Stimulated activated memory B cell treated with anti-CD40 and anti-IgM and Interleukin-4, amounts not matched to agents 10 μg/mL and 1 μg/mL and 100 μg/mL, for 72 hours (primary cell): ENCODE measurements around the gene MARCKSL1.

Experiments used
- ATAC-seq: fragments of 150-1000 bp; cut with Tn5 transposase; 2 replicates; pipeline ENCODE4 v1.10.0; 2021
- H3K27ac Mint-ChIP-seq: one replicate; pipeline ENCODE4 v1.8.0; 2022; ENCODE audit warnings: mild to moderate bottlenecking, mixed read lengths
- H3K27me3 Mint-ChIP-seq: one replicate; pipeline ENCODE4 v1.8.0; 2022; ENCODE audit warnings: mixed read lengths
- H3K36me3 Mint-ChIP-seq: one replicate; pipeline ENCODE4 v1.8.0; 2022; ENCODE audit warnings: mixed read lengths
- H3K4me1 Mint-ChIP-seq: one replicate; pipeline ENCODE4 v1.8.0; 2022; ENCODE audit warnings: mixed read lengths
- H3K4me3 Mint-ChIP-seq: one replicate; pipeline ENCODE4 v1.8.0; 2022; ENCODE audit warnings: mild to moderate bottlenecking, moderate library complexity, mixed read lengths
- H3K9me3 Mint-ChIP-seq: one replicate; pipeline ENCODE4 v1.8.0; 2022; ENCODE audit warnings: mixed read lengths

The MARCKSL1 gene

GRCh38 chr1:32341971-32342370 lies 5.9 kb upstream of the MARCKSL1 start:
- H3K4me3 Mint-ChIP-seq, result no peak overlapping the region
- ATAC-seq, result no peak
- H3K27me3 Mint-ChIP-seq, result no peaks in the 10 kb centered on the region
- no peaks in the 10 kb centered on the region for H3K36me3 Mint-ChIP-seq
- no peaks in the 10 kb centered on the region for H3K9me3 Mint-ChIP-seq
- peaks cover 51% of the 10 kb centered on the region for H3K4me1 Mint-ChIP-seq
- no peak overlapping the region for H3K27ac Mint-ChIP-seq

- H3K27me3 Mint-ChIP-seq, result no peaks in the 10 kb centered on the region
- peaks cover 56% of the 10 kb centered on the region for H3K4me1 Mint-ChIP-seq
- no peak overlapping the region for H3K4me3 Mint-ChIP-seq
- H3K9me3 Mint-ChIP-seq, result no peaks in the 10 kb centered on the region
- no peaks in the 10 kb centered on the region for H3K36me3 Mint-ChIP-seq
- ATAC-seq, result no peak
- H3K27ac Mint-ChIP-seq, result no peak overlapping the region
Observed at GRCh38 chr1:32341186-32341757, 5.2 kb upstream of the MARCKSL1 start.

- peak; percentile 66 for ATAC-seq
- peak overlapping the region; percentile 57 for H3K27ac Mint-ChIP-seq
- H3K27me3 Mint-ChIP-seq, result no peaks in the 10 kb centered on the region
- H3K4me1 Mint-ChIP-seq, result peaks cover 64% of the 10 kb centered on the region
- no peak overlapping the region for H3K4me3 Mint-ChIP-seq
- no peaks in the 10 kb centered on the region for H3K9me3 Mint-ChIP-seq
- no peaks in the 10 kb centered on the region for H3K36me3 Mint-ChIP-seq
Observed at GRCh38 chr1:32339363-32339978, 3.4 kb upstream of the MARCKSL1 start.

- Mint-ChIP-seq H3K36me3 (peaks cover 6% of the 10 kb centered on the region), H3K4me1 (peaks cover 70% of the 10 kb centered on the region), H3K9me3 (no peaks in the 10 kb centered on the region), H3K4me3 (peak overlapping the region; percentile 14), H3K27ac (peak overlapping the region; percentile 57), H3K27me3 (no peaks in the 10 kb centered on the region)
- no peak for ATAC-seq
Observed at GRCh38 chr1:32338637-32339145, 2.7 kb upstream of the MARCKSL1 start.

GRCh38 chr1:32337855-32338636 lies 2.0 kb upstream of the MARCKSL1 start:
- Mint-ChIP-seq H3K9me3 (no peaks in the 10 kb centered on the region), H3K27me3 (no peaks in the 10 kb centered on the region), H3K27ac (peak overlapping the region; percentile 57), H3K36me3 (peaks cover 7% of the 10 kb centered on the region), H3K4me3 (peak overlapping the region; percentile 69), H3K4me1 (peaks cover 71% of the 10 kb centered on the region)
- ATAC-seq, result peak; percentile 61

- Mint-ChIP-seq H3K4me3 (peak overlapping the region; percentile 69), H3K27me3 (no peaks in the 10 kb centered on the region), H3K27ac (peak overlapping the region; percentile 57), H3K36me3 (peaks cover 9% of the 10 kb centered on the region), H3K4me1 (peaks cover 66% of the 10 kb centered on the region), H3K9me3 (no peaks in the 10 kb centered on the region)
- ATAC-seq, result peak; percentile 72
Observed at GRCh38 chr1:32336963-32337675, 1.1 kb upstream of the MARCKSL1 start.

- no peaks in the 10 kb centered on the region for H3K9me3 Mint-ChIP-seq
- peaks cover 70% of the 10 kb centered on the region for H3K4me1 Mint-ChIP-seq
- no peaks in the 10 kb centered on the region for H3K27me3 Mint-ChIP-seq
- ATAC-seq, result no peak
- peaks cover 14% of the 10 kb centered on the region for H3K36me3 Mint-ChIP-seq
- peak overlapping the region; percentile 69 for H3K4me3 Mint-ChIP-seq
- H3K27ac Mint-ChIP-seq, result peak overlapping the region; percentile 57
Observed at GRCh38 chr1:32336591-32336932, 529 bp upstream of the MARCKSL1 start.

- peaks cover 77% of the 10 kb centered on the region for H3K4me1 Mint-ChIP-seq
- no peak overlapping the region for H3K27ac Mint-ChIP-seq
- no peaks in the 10 kb centered on the region for H3K9me3 Mint-ChIP-seq
- H3K27me3 Mint-ChIP-seq, result no peaks in the 10 kb centered on the region
- H3K4me3 Mint-ChIP-seq, result peak overlapping the region; percentile 89
- peaks cover 25% of the 10 kb centered on the region for H3K36me3 Mint-ChIP-seq
- ATAC-seq, result peak; percentile 9
Observed at GRCh38 chr1:32335535-32335789, 571 bp downstream of the MARCKSL1 start.

GRCh38 chr1:32334864-32335534 lies 1.0 kb downstream of the MARCKSL1 start:
- no peaks in the 10 kb centered on the region for H3K9me3 Mint-ChIP-seq
- peak; percentile 42 for ATAC-seq
- H3K27ac Mint-ChIP-seq, result peak overlapping the region; percentile 67
- H3K36me3 Mint-ChIP-seq, result peaks cover 30% of the 10 kb centered on the region
- H3K4me1 Mint-ChIP-seq, result peaks cover 76% of the 10 kb centered on the region
- H3K27me3 Mint-ChIP-seq, result no peaks in the 10 kb centered on the region
- H3K4me3 Mint-ChIP-seq, result peak overlapping the region; percentile 89

GRCh38 chr1:32334274-32334861 lies 1.7 kb downstream of the MARCKSL1 start:
- Mint-ChIP-seq H3K4me1 (peaks cover 76% of the 10 kb centered on the region), H3K36me3 (peaks cover 36% of the 10 kb centered on the region), H3K9me3 (no peaks in the 10 kb centered on the region), H3K4me3 (peak overlapping the region; percentile 89), H3K27me3 (no peaks in the 10 kb centered on the region), H3K27ac (peak overlapping the region; percentile 67)
- ATAC-seq, result no peak

- peaks cover 68% of the 10 kb centered on the region for H3K4me1 Mint-ChIP-seq
- peak overlapping the region; percentile 67 for H3K27ac Mint-ChIP-seq
- H3K36me3 Mint-ChIP-seq, result peaks cover 42% of the 10 kb centered on the region
- no peak for ATAC-seq
- peak overlapping the region; percentile 89 for H3K4me3 Mint-ChIP-seq
- H3K9me3 Mint-ChIP-seq, result no peaks in the 10 kb centered on the region
- H3K27me3 Mint-ChIP-seq, result no peaks in the 10 kb centered on the region
Observed at GRCh38 chr1:32333251-32333963, 2.6 kb downstream of the MARCKSL1 start.

- no peaks in the 10 kb centered on the region for H3K9me3 Mint-ChIP-seq
- H3K4me1 Mint-ChIP-seq, result peaks cover 58% of the 10 kb centered on the region
- H3K27ac Mint-ChIP-seq, result peak overlapping the region; percentile 40
- peaks cover 47% of the 10 kb centered on the region for H3K36me3 Mint-ChIP-seq
- no peaks in the 10 kb centered on the region for H3K27me3 Mint-ChIP-seq
- no peak for ATAC-seq
- no peak overlapping the region for H3K4me3 Mint-ChIP-seq
Observed at GRCh38 chr1:32332290-32333079, 3.5 kb downstream of the MARCKSL1 start.

- H3K27me3 Mint-ChIP-seq, result no peaks in the 10 kb centered on the region
- H3K4me1 Mint-ChIP-seq, result peaks cover 49% of the 10 kb centered on the region
- no peak overlapping the region for H3K4me3 Mint-ChIP-seq
- no peak for ATAC-seq
- no peaks in the 10 kb centered on the region for H3K9me3 Mint-ChIP-seq
- peaks cover 47% of the 10 kb centered on the region for H3K36me3 Mint-ChIP-seq
- peak overlapping the region; percentile 40 for H3K27ac Mint-ChIP-seq
Observed at GRCh38 chr1:32331549-32331948, 4.5 kb downstream of the MARCKSL1 start.
